Measurements from ENCODE around the gene STAT3. TPM values are rescaled to one million over a fixed set of nuclear protein-coding genes. Genes with fewer than 3 reads are reported as not detected.

Gene STAT3
- total RNA-seq, 4 donors from 2014 or later = 134 to 255 (median 180) TPM

DNA sequence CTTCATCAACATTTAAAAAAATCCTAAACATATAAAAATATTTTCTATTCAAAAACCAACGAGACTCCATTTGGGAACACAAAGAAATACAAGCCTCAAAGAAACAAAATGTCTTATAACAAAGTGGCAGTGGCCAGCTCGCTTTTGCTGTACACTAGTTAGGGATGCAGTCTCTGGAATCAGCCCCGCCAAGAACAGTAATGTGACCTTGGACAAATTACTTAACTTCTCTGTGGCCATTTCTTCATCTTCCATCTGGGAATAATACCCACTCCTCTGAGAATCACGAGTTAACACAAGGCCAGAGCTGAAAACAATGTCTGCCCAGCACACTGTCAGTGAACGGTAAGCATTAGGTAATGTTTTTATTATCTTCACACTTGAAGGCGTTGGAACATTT lies 117.6 kb downstream of the STAT3 start:
- TF ChIP-seq, protein P1, sequence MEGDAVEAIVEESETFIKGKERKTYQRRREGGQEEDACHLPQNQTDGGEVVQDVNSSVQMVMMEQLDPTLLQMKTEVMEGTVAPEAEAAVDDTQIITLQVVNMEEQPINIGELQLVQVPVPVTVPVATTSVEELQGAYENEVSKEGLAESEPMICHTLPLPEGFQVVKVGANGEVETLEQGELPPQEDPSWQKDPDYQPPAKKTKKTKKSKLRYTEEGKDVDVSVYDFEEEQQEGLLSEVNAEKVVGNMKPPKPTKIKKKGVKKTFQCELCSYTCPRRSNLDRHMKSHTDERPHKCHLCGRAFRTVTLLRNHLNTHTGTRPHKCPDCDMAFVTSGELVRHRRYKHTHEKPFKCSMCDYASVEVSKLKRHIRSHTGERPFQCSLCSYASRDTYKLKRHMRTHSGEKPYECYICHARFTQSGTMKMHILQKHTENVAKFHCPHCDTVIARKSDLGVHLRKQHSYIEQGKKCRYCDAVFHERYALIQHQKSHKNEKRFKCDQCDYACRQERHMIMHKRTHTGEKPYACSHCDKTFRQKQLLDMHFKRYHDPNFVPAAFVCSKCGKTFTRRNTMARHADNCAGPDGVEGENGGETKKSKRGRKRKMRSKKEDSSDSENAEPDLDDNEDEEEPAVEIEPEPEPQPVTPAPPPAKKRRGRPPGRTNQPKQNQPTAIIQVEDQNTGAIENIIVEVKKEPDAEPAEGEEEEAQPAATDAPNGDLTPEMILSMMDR (IDR thresholded peaks at IDR 0.05; ENCODE audit: low read depth) = no peak

DNA sequence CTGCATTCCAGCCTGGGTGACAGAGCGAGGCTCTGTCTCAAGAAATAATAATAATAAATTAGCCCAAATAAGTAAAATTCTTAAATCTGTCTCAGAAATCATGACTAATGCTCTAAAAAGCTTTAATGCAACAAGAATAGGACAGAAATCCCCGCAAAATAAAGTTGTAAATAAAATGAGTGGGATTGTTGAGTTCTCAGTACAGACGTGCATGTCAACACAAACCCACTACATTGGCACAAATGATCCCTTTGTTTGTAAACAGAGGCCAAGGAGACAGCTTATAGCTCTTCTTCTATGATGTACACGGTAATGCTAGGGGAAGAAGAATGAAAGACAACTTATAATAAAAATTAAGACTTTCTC lies 118.1 kb downstream of the STAT3 start:
- TF ChIP-seq, protein P1 (IDR thresholded peaks at IDR 0.05; ENCODE audit: low read depth) = no peak

DNA sequence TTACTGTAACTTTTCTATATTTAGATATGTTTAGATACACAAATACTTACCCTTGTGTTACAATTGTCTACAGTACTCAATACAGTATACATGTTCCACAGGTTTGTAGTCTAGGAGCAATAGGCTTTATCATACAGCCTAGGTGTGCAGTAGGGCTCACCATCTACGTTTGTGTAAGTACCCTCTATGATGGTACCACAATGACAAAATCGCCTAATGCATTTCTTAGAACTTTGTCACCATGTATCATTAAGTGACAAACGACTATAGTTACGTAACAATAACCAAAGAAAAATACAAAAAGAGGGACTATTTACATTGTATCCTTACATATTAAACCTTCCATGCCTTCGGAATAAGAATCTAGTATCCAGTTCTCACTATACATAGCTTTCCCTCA lies 120.0 kb downstream of the STAT3 start:
- TF ChIP-seq, protein P1 (IDR thresholded peaks at IDR 0.05; ENCODE audit: low read depth) = no peak

DNA sequence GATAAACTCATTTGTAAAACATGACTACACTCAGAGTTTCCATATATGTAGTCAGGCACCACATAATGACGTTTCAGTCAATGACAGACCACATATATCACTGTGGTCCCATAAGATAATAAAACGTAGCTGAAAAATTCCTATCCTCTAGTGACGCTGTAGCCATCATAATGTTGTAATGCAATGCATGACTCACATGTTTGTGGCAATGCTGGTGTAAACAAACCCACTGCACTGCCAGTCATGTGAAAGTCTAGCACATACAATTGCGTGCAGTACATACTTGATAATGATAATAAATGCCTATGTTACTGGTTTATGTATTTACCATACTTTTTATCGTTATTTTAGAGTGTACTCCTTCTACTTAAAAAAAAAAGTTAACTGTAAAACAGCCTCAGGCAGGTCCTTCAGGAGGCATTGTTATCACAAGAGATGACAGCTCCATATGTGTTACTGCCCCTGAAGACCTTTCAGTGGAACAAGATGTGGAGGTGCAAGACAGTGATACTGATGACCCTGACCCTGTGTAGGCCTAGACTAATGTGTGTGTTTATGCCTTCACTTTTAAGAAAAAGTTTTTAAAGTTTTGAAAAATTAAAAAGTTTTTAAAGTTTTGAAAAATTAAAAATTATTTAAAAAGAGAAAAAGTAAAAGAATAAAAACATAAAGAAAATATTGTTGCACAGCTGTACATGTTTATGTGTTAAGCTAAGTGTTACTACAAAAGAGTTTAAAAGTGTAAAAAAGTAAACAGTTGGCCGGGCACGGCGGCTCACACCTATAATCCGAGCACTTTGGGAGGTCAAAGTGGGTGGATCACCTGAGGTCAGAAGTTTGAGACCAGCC lies 121.1 kb downstream of the STAT3 start:
- TF ChIP-seq, protein P1 (IDR thresholded peaks at IDR 0.05; ENCODE audit: low read depth) = no peak

DNA sequence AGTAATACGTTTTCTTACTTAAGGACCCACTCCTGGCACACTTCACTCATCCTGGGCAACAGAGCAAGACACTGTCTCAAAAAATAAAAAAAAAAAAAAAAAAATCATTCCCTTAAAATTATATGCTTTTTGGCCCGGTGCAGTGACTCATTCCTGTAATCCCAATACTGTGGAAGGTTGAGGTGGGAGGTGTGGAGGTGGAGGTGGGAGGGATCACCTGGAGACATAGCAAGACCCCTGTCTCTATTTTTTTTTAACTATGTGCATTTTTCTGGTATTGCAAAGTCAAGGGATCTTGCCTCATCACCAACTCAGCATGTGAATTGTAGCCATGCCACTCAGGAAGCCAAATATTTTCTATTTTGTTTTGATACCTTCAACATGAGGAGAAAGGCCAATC lies 121.8 kb downstream of the STAT3 start:
- TF ChIP-seq, protein P1 (IDR thresholded peaks at IDR 0.05; ENCODE audit: low read depth) = no peak

Other genes with a start within 250 kb of the STAT3 start
- 100 to 1,000 TPM in 3 of 4 donors, 10 to 100 TPM in 1; 89.7 to 167 (median 115) TPM for gene RAB5C, start 233.5 kb downstream of the STAT3 start, total RNA-seq
- gene KCNH4, start 207.3 kb downstream of the STAT3 start, total RNA-seq = under 1 TPM in 3 of 4 donors, not detected in 1; 0.16 to 0.34 (median 0.19) TPM
- gene HCRT, start 203.0 kb downstream of the STAT3 start, total RNA-seq = not detected
- 10 to 100 TPM; 18.8 to 47.5 (median 45.3) TPM for gene GHDC, start 193.9 kb downstream of the STAT3 start, total RNA-seq
- gene STAT5B, start 112.1 kb downstream of the STAT3 start, total RNA-seq = 100 to 1,000 TPM in 2 of 4 donors, 10 to 100 TPM in 2; 87.6 to 200 (median 113) TPM
- 100 to 1,000 TPM; 158 to 721 (median 285) TPM for gene STAT5A, start 99.9 kb downstream of the STAT3 start, total RNA-seq
- gene CAVIN1, start 34.8 kb upstream of the STAT3 start, total RNA-seq = 100 to 1,000 TPM; 307 to 781 (median 518) TPM
- 100 to 1,000 TPM in 1 of 4 donors, 10 to 100 TPM in 3; 53.0 to 113 (median 56.1) TPM for gene ATP6V0A1, start 70.4 kb upstream of the STAT3 start, total RNA-seq
- gene NAGLU, start 147.8 kb upstream of the STAT3 start, total RNA-seq = 100 to 1,000 TPM in 1 of 4 donors, 10 to 100 TPM in 3; 43.5 to 123 (median 62.4) TPM
- gene HSD17B1, start 164.5 kb upstream of the STAT3 start, total RNA-seq = 1 to 10 TPM in 2 of 4 donors, under 1 TPM in 2; 0.49 to 4.1 (median 1.2) TPM
- 10 to 100 TPM; 20.4 to 40.1 (median 22.7) TPM for gene COASY, start 173.7 kb upstream of the STAT3 start, total RNA-seq
- gene MLX, start 178.7 kb upstream of the STAT3 start, total RNA-seq = 10 to 100 TPM; 59.3 to 78.0 (median 68.8) TPM
- 1 to 10 TPM; 1.1 to 4.0 (median 3.6) TPM for gene PSMC3IP, start 189.3 kb upstream of the STAT3 start, total RNA-seq
- 10 to 100 TPM; 36.4 to 62.0 (median 57.4) TPM for gene RETREG3, start 220.9 kb upstream of the STAT3 start, total RNA-seq
- gene TUBG1, start 221.2 kb upstream of the STAT3 start, total RNA-seq = 10 to 100 TPM; 16.3 to 35.8 (median 23.5) TPM

All from subcutaneous adipose tissue (tissue), 4 donors.